ENCODE data around the gene FMNL2. TPM values are rescaled to one million over a fixed set of nuclear protein-coding genes. Genes with fewer than 3 reads are reported as not detected.

Gene FMNL2
- total RNA-seq, 1 experiment from 2014 or later = 33.6 TPM

DNA sequence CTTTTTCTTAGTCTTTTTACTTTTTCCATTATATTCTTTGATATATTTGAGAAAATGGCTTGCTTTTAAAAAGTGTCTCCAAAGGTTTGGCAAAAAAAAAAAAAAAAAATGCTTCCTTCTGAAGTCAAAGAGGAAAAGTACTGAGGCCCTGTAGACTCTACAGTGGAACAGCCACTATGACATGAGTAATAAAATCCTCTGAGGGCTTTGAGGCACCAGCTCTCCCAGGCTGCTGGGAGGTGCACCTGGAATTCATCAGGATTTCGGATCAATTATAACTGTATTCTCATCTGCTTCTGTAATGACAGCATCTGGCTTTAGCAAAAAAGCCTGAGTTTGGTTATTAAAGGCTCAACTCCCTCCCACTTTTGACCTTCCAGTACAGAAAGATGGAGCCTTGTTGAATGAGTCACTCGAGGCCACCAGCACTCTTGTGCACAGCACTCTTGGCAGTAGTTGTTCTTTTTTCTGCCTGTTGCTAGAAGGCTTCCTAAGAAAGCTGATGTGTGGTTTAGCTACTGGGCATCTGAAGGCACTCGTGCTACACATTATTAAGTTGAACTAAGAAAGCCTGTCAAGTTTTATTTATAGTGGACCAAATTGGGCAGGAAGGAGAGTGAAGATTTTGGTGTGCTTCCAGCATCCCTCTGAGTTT is 251.0 kb downstream of the FMNL2 start:
- Histone ChIP-seq H3K79me1 (ENCODE audit: insufficient read depth, low read depth, low read length, poor library complexity, severe bottlenecking) (no peaks in the 10 kb centered on the region), H3K27ac (ENCODE audit: insufficient read length, low read depth, low read length) (no peak overlapping the region), H2AK5ac (ENCODE audit: insufficient read length, low read length) (no peak overlapping the region), H3K23me2 (ENCODE audit: insufficient read length, low read depth, low read length, poor library complexity, severe bottlenecking) (no peaks in the 10 kb centered on the region), H2BK20ac (ENCODE audit: low read depth, low read length, poor library complexity, severe bottlenecking) (no peak overlapping the region), H2BK12ac (ENCODE audit: insufficient read length, low read depth, low read length) (no peak overlapping the region), H3K14ac (ENCODE audit: insufficient read depth, low read length) (no peak overlapping the region), H3K56ac (ENCODE audit: insufficient read length, low read depth, low read length) (no peak overlapping the region), H2AFZ (ENCODE audit: low read length) (no peak overlapping the region), H4K8ac (replicated peaks; ENCODE audit: insufficient read length, low read depth, low read length) (no peak overlapping the region), H4K91ac (ENCODE audit: insufficient read length, low read depth, low read length) (no peak overlapping the region), H3T11ph (ENCODE audit: low read length) (no peak overlapping the region), H2BK5ac (ENCODE audit: insufficient read length, low read length) (no peak overlapping the region), H3K4ac (ENCODE audit: low read depth, low read length) (no peak overlapping the region), H2BK120ac (ENCODE audit: low read depth, low read length, poor library complexity, severe bottlenecking) (no peak overlapping the region), H3K23ac (ENCODE audit: insufficient read length, low read depth, low read length) (no peak overlapping the region), H3K4me1 (ENCODE audit: insufficient read depth, low read length) (no peaks in the 10 kb centered on the region), H4K20me1 (ENCODE audit: control insufficient read depth, insufficient read depth, insufficient read length) (no peaks in the 10 kb centered on the region), H3K9me3 (ENCODE audit: control insufficient read depth, low read depth, low read length) (no peaks in the 10 kb centered on the region), H3K4me2 (ENCODE audit: insufficient read depth, insufficient read length, low read length) (no peak overlapping the region), H2BK15ac (ENCODE audit: low read depth, low read length) (no peak overlapping the region), H4K5ac (ENCODE audit: insufficient read length, low read depth, low read length) (no peak overlapping the region), H3K27me3 (ENCODE audit: insufficient read depth, low read length) (no peaks in the 10 kb centered on the region), H3K18ac (ENCODE audit: insufficient read length, low read depth, low read length) (no peak overlapping the region), H3K9ac (ENCODE audit: extremely low read depth, insufficient read length, low read length) (no peak overlapping the region), H3K79me2 (ENCODE audit: insufficient read depth, low read length) (no peaks in the 10 kb centered on the region)
- Mint-ChIP-seq H3K27me3 (ENCODE audit: low read depth) (no peaks in the 10 kb centered on the region), H3K27ac (no peak overlapping the region), H3K9me3 (no peaks in the 10 kb centered on the region), H3K36me3 (ENCODE audit: insufficient read depth in 1 of 3, low read depth in 3 of 3) (peaks cover 10 to 11% (median 11%) of the 10 kb centered on the region in 3 experiments; a peak in 5 of 7 replicates), H3K4me3 (no peak overlapping the region), H3K4me1 (no peaks in the 10 kb centered on the region)
- WGBS (ENCODE audit: extremely low coverage, insufficient read length, low lambda C conversion rate) = no CpG with 5 or more reads among the region's 3 CpGs
- TF ChIP-seq, protein P1, sequence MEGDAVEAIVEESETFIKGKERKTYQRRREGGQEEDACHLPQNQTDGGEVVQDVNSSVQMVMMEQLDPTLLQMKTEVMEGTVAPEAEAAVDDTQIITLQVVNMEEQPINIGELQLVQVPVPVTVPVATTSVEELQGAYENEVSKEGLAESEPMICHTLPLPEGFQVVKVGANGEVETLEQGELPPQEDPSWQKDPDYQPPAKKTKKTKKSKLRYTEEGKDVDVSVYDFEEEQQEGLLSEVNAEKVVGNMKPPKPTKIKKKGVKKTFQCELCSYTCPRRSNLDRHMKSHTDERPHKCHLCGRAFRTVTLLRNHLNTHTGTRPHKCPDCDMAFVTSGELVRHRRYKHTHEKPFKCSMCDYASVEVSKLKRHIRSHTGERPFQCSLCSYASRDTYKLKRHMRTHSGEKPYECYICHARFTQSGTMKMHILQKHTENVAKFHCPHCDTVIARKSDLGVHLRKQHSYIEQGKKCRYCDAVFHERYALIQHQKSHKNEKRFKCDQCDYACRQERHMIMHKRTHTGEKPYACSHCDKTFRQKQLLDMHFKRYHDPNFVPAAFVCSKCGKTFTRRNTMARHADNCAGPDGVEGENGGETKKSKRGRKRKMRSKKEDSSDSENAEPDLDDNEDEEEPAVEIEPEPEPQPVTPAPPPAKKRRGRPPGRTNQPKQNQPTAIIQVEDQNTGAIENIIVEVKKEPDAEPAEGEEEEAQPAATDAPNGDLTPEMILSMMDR (conservative IDR thresholded peaks at IDR 0.05) = no peak
- no peak for DNase-seq

Measured in H9 (cell line).